ENCODE results near the gene MT1M. TPM values are rescaled to one million over a fixed set of nuclear protein-coding genes. Genes with fewer than 3 reads are reported as not detected.

Gene MT1M
- total and polyA plus RNA-seq, 10 of the 15 experiments (the other 5 are each of a cell fraction or from before 2014, with no cell fraction given) = not detected

DNA sequence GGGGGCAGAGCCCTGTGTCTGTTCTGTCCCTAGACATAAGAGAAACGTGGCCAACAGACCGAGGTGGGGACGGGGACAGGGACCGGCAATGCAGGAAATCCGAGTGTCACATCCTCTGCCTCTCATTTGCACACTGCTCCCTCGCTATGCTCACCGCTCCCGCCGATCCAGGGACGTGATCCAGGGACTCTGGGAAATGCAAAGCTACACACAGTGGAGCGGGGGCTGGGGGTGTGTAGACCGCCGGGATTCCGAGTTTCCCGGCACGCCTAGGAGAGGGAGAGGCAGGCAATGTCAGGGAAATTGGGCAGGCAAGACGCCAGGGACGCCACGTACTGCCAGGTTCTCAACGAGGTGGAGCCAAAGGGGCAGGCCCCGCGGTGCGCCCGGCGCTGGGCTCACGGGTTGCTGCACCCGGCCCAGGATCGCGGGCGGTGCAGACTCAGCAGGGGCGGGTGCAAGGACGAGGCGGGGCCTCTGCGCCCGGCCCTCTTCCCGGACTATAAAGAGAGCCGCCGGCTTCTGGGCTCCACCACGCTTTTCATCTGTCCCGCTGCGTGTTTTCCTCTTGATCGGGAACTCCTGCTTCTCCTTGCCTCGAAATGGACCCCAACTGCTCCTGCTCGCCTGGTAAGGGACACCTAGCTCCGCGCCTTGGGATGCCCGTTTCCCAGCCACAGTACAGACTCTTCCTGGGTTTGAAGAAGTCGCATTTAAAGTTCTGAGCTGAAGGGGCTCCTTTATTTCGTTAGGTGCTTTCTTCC is 49.7 kb downstream of the MT1M start, which contains the start of gene MT1X (continued):
- peak; percentile 33 to 68; a peak in 3 of 4 replicates for TF ChIP-seq IKZF2 (IDR thresholded peaks at IDR 0.05)
- peak; percentile 77; the same call in 1 of the 2 replicates for TF ChIP-seq IKZF1 (conservative IDR thresholded peaks at IDR 0.05)
- no peak for TF ChIP-seq TCF7 (IDR thresholded peaks at IDR 0.05; ENCODE audit: borderline replicate concordance)
- peak; percentile 20; the same call in 1 of the 2 replicates for TF ChIP-seq TCF12 (IDR thresholded peaks at IDR 0.05; ENCODE audit: low read depth, low read length)
- TF ChIP-seq POLR2AphosphoS5 (IDR thresholded peaks at IDR 0.05; ENCODE audit: low read length) = peak; percentile 95
- TF ChIP-seq TAF1 (IDR thresholded peaks at IDR 0.05; ENCODE audit: borderline replicate concordance, low read depth, low read length) = peak; percentile 70
- no peak for TF ChIP-seq RBBP5 (conservative IDR thresholded peaks at IDR 0.05)
- TF ChIP-seq, protein P1, sequence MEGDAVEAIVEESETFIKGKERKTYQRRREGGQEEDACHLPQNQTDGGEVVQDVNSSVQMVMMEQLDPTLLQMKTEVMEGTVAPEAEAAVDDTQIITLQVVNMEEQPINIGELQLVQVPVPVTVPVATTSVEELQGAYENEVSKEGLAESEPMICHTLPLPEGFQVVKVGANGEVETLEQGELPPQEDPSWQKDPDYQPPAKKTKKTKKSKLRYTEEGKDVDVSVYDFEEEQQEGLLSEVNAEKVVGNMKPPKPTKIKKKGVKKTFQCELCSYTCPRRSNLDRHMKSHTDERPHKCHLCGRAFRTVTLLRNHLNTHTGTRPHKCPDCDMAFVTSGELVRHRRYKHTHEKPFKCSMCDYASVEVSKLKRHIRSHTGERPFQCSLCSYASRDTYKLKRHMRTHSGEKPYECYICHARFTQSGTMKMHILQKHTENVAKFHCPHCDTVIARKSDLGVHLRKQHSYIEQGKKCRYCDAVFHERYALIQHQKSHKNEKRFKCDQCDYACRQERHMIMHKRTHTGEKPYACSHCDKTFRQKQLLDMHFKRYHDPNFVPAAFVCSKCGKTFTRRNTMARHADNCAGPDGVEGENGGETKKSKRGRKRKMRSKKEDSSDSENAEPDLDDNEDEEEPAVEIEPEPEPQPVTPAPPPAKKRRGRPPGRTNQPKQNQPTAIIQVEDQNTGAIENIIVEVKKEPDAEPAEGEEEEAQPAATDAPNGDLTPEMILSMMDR (IDR thresholded peaks at IDR 0.05 in 2 of 3, conservative IDR thresholded peaks at IDR 0.05 in 1 of 3; ENCODE audit: control insufficient read depth in 2 of 3, extremely low read depth in 1 of 3, insufficient read depth in 1 of 3, low read depth in 3 of 3, low read length in 3 of 3) = no peak
- TF ChIP-seq YY1 (IDR thresholded peaks at IDR 0.05; ENCODE audit: low read depth, low read length) = 0 out of 2 replicates have a peak, but pooled peaks have one; percentile 16
- TF ChIP-seq SIN3A (IDR thresholded peaks at IDR 0.05; ENCODE audit: low read depth, low read length) = no peak
- TF ChIP-seq, protein P2, sequence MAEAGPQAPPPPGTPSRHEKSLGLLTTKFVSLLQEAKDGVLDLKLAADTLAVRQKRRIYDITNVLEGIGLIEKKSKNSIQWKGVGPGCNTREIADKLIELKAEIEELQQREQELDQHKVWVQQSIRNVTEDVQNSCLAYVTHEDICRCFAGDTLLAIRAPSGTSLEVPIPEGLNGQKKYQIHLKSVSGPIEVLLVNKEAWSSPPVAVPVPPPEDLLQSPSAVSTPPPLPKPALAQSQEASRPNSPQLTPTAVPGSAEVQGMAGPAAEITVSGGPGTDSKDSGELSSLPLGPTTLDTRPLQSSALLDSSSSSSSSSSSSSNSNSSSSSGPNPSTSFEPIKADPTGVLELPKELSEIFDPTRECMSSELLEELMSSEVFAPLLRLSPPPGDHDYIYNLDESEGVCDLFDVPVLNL (IDR thresholded peaks at IDR 0.05; ENCODE audit: low read depth, low read length) = no peak
- peak; percentile 73 for TF ChIP-seq SMARCA5 (IDR thresholded peaks at IDR 0.05)
- 0 out of 2 replicates have a peak, but pooled peaks have one; percentile 60 for TF ChIP-seq NBN (IDR thresholded peaks at IDR 0.05)
- TF ChIP-seq RB1 (IDR thresholded peaks at IDR 0.05; ENCODE audit: borderline replicate concordance) = no peak
